Testis (tissue), 3 donors: ENCODE measurements around the gene GPR35. TPM values are rescaled to one million over a fixed set of nuclear protein-coding genes. Genes with fewer than 3 reads are reported as not detected.
"Not testable (repeated sequence)": the region's sequence is repeated elsewhere in the genome, so short reads cannot be mapped to it uniquely, and the experiment has no call there.

ENCODE experiments used
- DNase-seq: peaks from one replicate; pipeline ENCODE4 v3.0.0-alpha.2; 2019
- H3K27ac ChIP-seq, 2 donors: fragments of 200-600 bp; sonication (generic); one replicate each; pipeline ENCODE4 v1.5.1; 2019
- H3K27me3 ChIP-seq: fragments of 200-600 bp; sonication (generic); one replicate; pipeline ENCODE4 v1.5.1; 2019
- H3K36me3 ChIP-seq: fragments of 200-600 bp; sonication (generic); one replicate; pipeline ENCODE4 v1.5.1; 2017; ENCODE audit warnings: low read depth; ENCODE audit errors: missing control alignments
- H3K4me1 ChIP-seq: fragments of 200-600 bp; sonication (generic); one replicate; pipeline ENCODE4 v1.5.1; 2019
- H3K4me3 ChIP-seq, 2 donors: fragments of 200-600 bp; sonication (generic); one replicate each; pipeline ENCODE4 v1.5.1; 2017 to 2019
- H3K9me3 ChIP-seq: fragments of 200-600 bp; sonication (generic); one replicate; pipeline ENCODE4 v1.5.1; 2017
- CTCF ChIP-seq, 3 experiments: fragments of 450-650 bp in 2 of 3; fragments of 200-600 bp in 1 of 3; sonication (generic) in 1 of 3; IDR thresholded peaks; one replicate each; pipeline ENCODE4 v1.5.1; 2016 to 2019; ENCODE audit warnings: antibody characterized with exemption in 3 of 3, mild to moderate bottlenecking in 2 of 3, moderate library complexity in 1 of 3
- POLR2A ChIP-seq: fragments of 450-650 bp; IDR thresholded peaks from one replicate; pipeline ENCODE4 v1.6.1; 2017; ENCODE audit warnings: antibody characterized with exemption, mild to moderate bottlenecking, moderate library complexity
- WGBS, 2 donors: methylation state at CpG; one replicate each; pipeline ENCODE4 v1.1.5; 2018; 5-methylcytosine and 5-hydroxymethylcytosine counted together
- intact Hi-C: fragments of 100-400 bp; cut with DNase I; formaldehyde crosslinking; loops from one replicate; pipeline ENCODE4 v1.15.1; 2023; ENCODE audit warnings: low total_unique reads
- polyA plus RNA-seq: library from polyadenylated mRNA; stranded (reverse); fragments of 350-450 nt; fragmentation: Illumina TruSeq; extraction: RNeasy Lipid Tissue Mini Kit (QIAGEN cat#74804); gene quantifications from one replicate; pipeline ENCODE4 v1.2.3, GENCODE V29; 2014; ENCODE audit warnings: low read depth, low replicate concordance; ENCODE audit not compliant: insufficient read depth
- total RNA-seq, 2 donors: library from RNA; depleted of rRNA; stranded (reverse); fragments of >200 nt; gene quantifications; one replicate each; pipeline ENCODE4 v1.2.3, GENCODE V29; 2016

Gene GPR35
- total and polyA plus RNA-seq, 3 donors from 2014 or later: 3.1 to 11.5 (median 9.5) TPM

GRCh38 chr2:240615820-240616547 lies 9.3 kb upstream of the GPR35 start:
- H3K4me1 ChIP-seq: no peaks in the 10 kb centered on the region
- DNase-seq: no peak

GRCh38 chr2:240616860-240617666 lies 8.2 kb upstream of the GPR35 start:
- H3K9me3 ChIP-seq, H3K4me3 ChIP-seq, H3K4me1 ChIP-seq, H3K27me3 ChIP-seq, intact Hi-C loops, H3K36me3 ChIP-seq, DNase-seq, H3K27ac ChIP-seq: not testable (repeated sequence)
- 90 to 93% methylated on average over 5 of the region's 5 CpGs for WGBS, 2 donors

More at GRCh38 chr2:240615820-240616547, 9.3 kb upstream of the GPR35 start:
- H3K27me3 ChIP-seq: no peaks in the 10 kb centered on the region
- no peak overlapping the region for H3K4me3 ChIP-seq
- no peaks in the 10 kb centered on the region for H3K9me3 ChIP-seq
- intact Hi-C loops: no loop called here
- H3K36me3 ChIP-seq: no peaks in the 10 kb centered on the region
- TF ChIP-seq CTCF (IDR thresholded peaks at IDR 0.05) (no peak), POLR2A (no peak)
- no peak overlapping the region for H3K27ac ChIP-seq
- 83 to 88% methylated on average over 19 to 20 of the region's 20 CpGs for WGBS, 2 donors

GRCh38 chr2:240618776-240619175 lies 6.5 kb upstream of the GPR35 start:
- WGBS, 2 donors: 88 to 95% methylated on average over 6 of the region's 6 CpGs
- no peaks in the 10 kb centered on the region for H3K9me3 ChIP-seq
- no peaks in the 10 kb centered on the region for H3K36me3 ChIP-seq
- no peak overlapping the region for H3K4me3 ChIP-seq
- H3K4me1 ChIP-seq: no peaks in the 10 kb centered on the region
- no peak for TF ChIP-seq POLR2A
- no peak for TF ChIP-seq CTCF (IDR thresholded peaks at IDR 0.05)
- no peak overlapping the region for H3K27ac ChIP-seq
- intact Hi-C loops: no loop called here
- no peaks in the 10 kb centered on the region for H3K27me3 ChIP-seq
- DNase-seq: no peak

DNA sequence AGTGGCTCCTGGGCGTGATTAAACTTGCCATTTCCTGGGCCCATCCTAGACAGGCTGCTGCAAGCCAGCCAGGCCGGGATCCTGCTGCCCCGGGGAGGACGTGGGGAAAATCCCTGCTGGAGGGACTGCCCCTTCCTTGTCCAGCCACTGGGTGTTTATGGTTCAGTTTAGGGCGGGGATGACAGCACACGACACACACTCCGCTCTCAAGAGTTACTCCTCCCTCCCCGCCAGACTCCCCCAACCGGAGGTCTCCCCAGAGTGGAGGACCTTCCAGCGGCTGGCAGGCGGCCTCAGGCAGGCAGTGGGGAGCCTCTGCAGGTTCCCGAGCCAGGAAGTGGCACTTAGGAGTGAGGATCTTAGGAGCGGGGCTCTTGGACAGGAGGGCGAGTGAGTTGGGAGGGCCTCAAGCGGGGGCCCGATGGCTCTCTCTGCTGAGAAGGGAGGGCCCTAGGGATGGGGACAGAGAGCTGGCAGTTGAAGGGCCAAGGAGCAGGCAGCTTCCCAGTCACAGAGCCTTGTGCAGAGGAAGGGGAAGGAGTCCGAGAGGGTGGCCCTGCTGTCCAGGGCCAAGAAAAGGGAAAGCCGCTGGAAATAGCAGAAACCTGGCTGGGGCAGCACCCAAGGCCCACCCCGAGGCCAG lies 5.7 kb upstream of the GPR35 start:
- Histone ChIP-seq H3K4me3 (no peak overlapping the region), H3K36me3 (no peaks in the 10 kb centered on the region), H3K27me3 (no peaks in the 10 kb centered on the region), H3K9me3 (no peaks in the 10 kb centered on the region), H3K4me1 (no peaks in the 10 kb centered on the region), H3K27ac (no peak overlapping the region)
- no peak for DNase-seq
- TF ChIP-seq POLR2A: no peak
- TF ChIP-seq CTCF (IDR thresholded peaks at IDR 0.05): no peak
- intact Hi-C loops: no loop called here
- WGBS, 2 donors: 94% methylated on average over 13 to 19 of the region's 19 CpGs

DNA sequence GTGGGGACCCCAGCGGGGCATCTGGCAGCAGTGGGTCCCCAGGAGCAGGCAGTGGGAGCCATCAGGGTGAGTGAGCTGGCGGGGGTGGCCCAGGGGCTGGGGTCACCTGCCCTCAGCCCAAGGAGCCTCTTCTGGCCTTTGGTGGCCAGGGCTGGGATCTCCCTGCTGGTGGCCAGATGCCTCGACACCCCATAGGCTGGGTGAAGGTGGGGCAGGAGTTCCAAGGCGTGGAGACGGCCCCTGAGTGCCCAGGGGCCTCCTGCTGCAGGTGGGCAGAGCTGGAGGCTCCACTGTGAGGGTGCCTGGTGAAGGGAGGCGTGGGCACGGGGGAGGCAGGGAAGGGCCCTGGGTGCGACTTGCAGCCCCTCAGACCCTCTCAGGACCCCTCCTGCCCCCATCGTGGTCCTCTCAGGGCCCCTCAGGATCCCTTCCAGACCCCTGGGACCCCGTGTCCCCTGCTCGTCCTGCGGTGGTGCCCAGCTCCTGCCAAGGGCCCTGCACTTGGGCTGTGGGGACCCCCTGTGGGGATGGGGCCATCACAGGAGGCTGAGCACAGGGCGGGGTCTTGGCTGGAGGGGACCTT lies 5.0 kb upstream of the GPR35 start:
- H3K4me1 ChIP-seq: no peaks in the 10 kb centered on the region
- no peaks in the 10 kb centered on the region for H3K9me3 ChIP-seq
- no peaks in the 10 kb centered on the region for H3K27me3 ChIP-seq
- no peak overlapping the region for H3K4me3 ChIP-seq
- intact Hi-C loops: no loop called here
- WGBS, 2 donors: 94 to 95% methylated on average over 8 to 10 of the region's 13 CpGs
- DNase-seq: no peak
- TF ChIP-seq POLR2A: no peak
- no peak for TF ChIP-seq CTCF (IDR thresholded peaks at IDR 0.05)
- no peaks in the 10 kb centered on the region for H3K36me3 ChIP-seq
- H3K27ac ChIP-seq: no peak overlapping the region
